ENCODE results near the gene MED20.

MED20 gene

DNA sequence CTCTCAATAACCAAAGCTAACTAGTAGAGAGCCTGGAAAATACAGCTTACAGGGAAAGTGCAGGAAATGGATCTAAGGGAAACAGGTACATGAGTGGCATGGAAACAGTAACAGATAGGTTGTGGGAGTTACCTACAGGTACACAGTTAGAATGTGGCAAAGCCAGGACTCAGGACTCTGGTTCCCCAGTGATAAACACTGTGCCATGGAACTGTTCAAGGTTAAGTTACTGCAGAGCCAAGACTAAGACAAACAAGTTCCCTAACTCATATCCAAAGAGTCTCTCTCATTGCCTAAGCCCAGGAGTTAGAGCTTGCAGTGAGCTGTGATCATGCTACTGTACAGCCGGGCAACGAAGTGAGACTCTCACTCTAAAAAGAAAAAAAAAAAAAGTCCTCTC, 6.6 kb downstream of the MED20 start:
- no peak for DNase-seq (ENCODE audit: low read depth in 2 of 2)

- DNase-seq (ENCODE audit: low read depth in 2 of 2) = no peak
These were observed 11.2 kb downstream of the MED20 start for GRCh38 chr6:41909727-41910126.

- peak in 1 of 2 donors; percentile 18 for DNase-seq (ENCODE audit: low read depth in 2 of 2)
These were observed 18.9 kb downstream of the MED20 start for GRCh38 chr6:41901882-41902519.

DNA sequence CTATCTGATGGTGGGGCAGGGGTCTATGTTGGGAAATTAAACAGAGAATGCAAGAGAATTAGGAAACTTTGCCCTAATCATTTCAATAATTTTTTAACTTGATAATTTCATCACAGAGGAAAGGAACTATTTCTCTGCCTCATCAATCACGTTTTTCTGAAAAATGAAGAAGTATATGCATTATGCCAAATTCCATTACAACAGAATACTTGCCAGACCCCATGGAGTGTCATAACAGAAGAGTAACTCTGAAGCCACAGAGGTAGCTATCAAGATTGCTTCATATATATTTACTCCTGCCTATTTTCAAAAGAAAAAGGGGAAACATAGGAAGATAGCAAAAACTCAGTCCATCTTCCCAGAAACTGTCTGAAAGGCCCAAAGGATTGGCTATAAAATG, 20.1 kb downstream of the MED20 start:
- DNase-seq (ENCODE audit: low read depth in 2 of 2) = no peak

- no peak for DNase-seq (ENCODE audit: low read depth in 2 of 2)
These were observed 24.7 kb downstream of the MED20 start for GRCh38 chr6:41896281-41896680.

DNA sequence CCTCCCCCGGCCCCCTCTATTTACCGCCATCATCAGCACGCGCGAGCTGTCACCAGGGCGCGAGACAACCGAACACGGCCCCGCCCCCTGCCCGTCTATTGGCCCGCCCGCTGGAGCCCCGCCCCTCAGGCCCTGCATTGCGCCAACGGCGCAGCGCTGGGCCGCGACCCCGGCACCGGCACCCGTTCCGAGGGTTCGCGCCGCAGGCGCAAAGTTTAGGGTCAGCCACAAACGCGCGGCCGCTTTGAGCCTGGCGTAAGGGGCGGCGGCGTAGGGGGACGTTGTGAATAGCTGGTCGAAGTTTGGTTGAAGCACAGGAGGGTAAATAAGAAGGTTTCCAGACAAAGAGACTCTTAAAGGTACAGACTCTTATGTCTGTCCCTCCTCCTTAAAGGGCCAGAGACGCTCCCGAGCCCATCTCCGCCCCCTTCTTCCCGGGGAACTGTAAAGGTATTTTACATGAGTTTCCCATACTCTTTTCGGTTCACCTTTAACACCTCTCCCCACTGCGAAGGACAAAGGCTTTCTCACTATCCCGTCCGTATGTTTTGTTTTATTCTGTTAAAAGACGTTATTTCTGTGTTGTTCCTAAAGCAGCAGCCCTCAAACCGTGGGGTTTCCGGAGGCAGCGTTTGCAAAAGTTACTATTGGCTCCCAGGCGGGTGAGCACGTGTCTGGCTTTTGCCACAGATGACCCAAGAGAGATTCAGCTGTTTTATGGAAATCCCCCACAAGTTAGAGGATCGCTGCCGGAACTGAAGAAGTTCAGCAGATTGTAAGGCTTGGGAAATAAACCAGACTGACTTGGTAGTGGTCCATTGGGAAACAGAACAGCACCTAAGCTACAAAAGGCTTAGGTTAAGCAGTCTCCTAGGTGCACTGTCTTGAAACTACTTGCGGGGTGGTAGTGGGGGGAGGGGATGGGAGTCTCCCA, 25.4 kb downstream of the MED20 start, which contains the start of gene USP49:
TSS of gene USP49 (minus strand) at position 76 of the 934 bp plus-strand sequence. CDS start 88,392 bp downstream, outside the sequence.
- peak; percentile 91 to 92 for DNase-seq (ENCODE audit: low read depth in 2 of 2)

- peak in 1 of 2 donors; percentile 5 for DNase-seq (ENCODE audit: low read depth in 2 of 2)
These were observed 26.3 kb downstream of the MED20 start for GRCh38 chr6:41894366-41895299.

- no peak for DNase-seq (ENCODE audit: low read depth in 2 of 2)
These were observed 27.9 kb downstream of the MED20 start for GRCh38 chr6:41892921-41893564.

DNA sequence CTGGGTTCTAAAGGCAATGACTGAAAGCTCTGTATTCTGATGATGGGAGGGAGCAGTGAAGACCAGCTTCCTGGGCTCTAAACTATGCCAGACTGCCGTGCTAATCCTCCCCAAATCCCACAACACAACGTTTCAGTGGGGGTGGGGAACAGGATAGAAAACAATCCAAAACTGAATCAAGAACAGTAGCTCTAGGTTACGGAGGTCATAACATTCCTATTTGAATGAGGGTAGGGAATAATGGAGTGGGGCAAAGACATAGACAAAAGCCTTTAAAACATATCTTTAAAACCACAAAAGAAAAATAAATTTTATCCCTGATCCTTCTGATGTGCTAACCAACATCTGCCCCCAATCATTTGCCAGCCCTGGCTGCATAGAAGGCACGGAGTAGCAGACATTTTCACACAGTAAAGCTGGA, 33.6 kb downstream of the MED20 start:
- no peak for DNase-seq (ENCODE audit: low read depth in 2 of 2)

DNA sequence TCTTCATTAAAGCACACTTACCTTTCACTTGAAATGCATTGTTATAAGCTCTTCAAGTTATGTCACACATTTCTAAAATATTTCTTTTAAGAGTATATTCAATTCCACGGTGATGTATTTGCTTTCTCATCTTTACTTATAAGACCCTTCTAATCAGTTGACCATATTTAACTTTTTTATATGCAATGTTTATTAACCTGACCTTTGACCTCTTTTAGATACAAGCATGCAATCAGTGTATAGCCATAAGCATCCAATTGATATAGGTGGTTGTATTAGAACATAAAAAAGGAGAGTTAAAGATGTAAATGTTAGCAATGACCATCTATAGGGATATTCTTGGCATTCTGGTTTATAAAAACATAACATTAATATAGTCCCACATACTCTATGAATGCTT, 35.0 kb downstream of the MED20 start:
- DNase-seq (ENCODE audit: low read depth in 2 of 2) = no peak

GRCh38 chr6:41884957-41885356, 36.0 kb downstream of the MED20 start:
- DNase-seq (ENCODE audit: low read depth in 2 of 2) = no peak

- no peak for DNase-seq (ENCODE audit: low read depth in 2 of 2)
These were observed 39.4 kb downstream of the MED20 start for GRCh38 chr6:41881506-41881905.

DNA sequence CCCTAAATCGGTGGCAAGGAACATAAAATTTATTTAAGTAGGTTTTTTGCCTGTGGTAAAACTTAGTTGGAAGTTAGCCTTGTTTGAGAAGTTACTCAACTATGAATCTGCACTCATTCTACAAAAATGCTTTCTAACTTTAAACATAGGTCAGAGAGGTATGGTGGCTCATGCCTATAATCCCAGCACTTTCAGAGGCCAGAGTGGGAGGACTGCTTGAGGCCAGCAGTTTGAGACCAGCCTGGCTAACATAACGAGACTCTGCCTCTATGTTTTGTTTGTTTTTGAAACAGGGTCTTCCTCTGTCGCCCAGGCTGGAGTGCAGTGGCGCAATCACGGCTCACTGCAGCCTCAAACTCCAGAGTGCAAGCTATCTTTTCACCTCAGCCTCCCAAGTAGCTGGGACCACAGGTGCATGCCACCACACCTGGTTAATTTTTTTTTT, 42.0 kb downstream of the MED20 start:
- no peak for DNase-seq (ENCODE audit: low read depth in 2 of 2)

DNA sequence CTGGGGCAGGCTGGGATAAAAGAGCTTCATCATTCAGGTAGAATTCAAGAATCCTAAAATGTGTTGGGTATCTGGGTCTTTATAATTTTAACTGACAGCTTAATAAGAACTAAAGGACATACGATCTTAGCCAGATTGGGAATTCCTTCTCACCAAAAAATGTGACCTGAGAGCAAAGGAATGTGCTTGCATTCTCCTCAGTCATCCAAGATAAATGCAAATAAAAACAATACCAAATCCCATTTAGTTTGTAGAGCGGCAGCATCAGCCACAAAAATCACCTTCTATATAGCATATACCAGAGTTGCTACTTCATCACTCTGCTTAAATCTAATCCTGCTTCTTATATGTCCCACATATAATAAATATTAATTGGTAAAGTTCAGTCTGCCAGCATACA, 42.7 kb downstream of the MED20 start:
- no peak for DNase-seq (ENCODE audit: low read depth in 2 of 2)

- DNase-seq (ENCODE audit: low read depth in 2 of 2) = no peak
These were observed 43.8 kb downstream of the MED20 start for GRCh38 chr6:41877051-41877680.

- no peak for DNase-seq (ENCODE audit: low read depth in 2 of 2)
These were observed 46.2 kb downstream of the MED20 start for GRCh38 chr6:41874741-41875140.

DNA sequence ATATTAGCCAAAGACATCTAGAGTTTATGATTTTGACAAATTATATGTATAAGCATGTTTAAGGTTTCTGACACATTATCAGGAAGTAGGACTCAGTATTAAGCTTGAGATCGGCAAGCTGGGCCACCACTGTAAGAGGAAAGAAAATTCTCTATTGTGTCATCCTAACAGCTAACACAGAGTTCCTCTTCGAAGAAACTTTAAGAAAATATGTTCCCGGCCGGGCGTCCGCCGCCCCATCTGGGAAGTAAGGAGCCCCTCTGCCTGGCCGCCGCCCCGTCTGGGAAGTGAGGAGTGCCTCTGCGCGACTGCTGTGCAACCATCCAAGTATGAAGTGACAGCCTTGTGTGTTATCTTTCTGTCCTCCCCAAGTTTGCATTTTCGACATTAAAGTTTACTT, 48.8 kb downstream of the MED20 start:
- no peak for DNase-seq (ENCODE audit: low read depth in 2 of 2)

GRCh38 chr6:41871691-41872090, 49.2 kb downstream of the MED20 start:
- DNase-seq (ENCODE audit: low read depth in 2 of 2) = no peak

- DNase-seq (ENCODE audit: low read depth in 2 of 2) = no peak
These were observed 61.6 kb downstream of the MED20 start for GRCh38 chr6:41859356-41859755.

GRCh38 chr6:41858703-41859102, 62.2 kb downstream of the MED20 start:
- no peak for DNase-seq (ENCODE audit: low read depth in 2 of 2)

Measured in stimulated activated CD8-positive, alpha-beta memory T cell treated with anti-CD3 and anti-CD28 coated beads, Interleukin-2, amount 100 ng/mL, for 48 hours (primary cell).